Tibial nerve (tissue), 4 donors: ENCODE data around the gene FEM1B. TPM values are rescaled to one million over a fixed set of nuclear protein-coding genes. Genes with fewer than 3 reads are reported as not detected.

Experiments
- DNase-seq, 2 donors: peaks; one replicate each; pipeline ENCODE4 v3.0.0-alpha.2; 2019; ENCODE audit warnings: low spot score in 2 of 2
- H3K27ac ChIP-seq, 4 donors: fragments of 200-600 bp; sonication (generic) in 3 of 4; one replicate each; pipeline ENCODE4 v1.5.1; 2017 to 2019; ENCODE audit warnings: mild to moderate bottlenecking in 1 of 4
- H3K27me3 ChIP-seq, 2 donors: fragments of 200-600 bp; sonication (generic) in 1 of 2; one replicate each; pipeline versions ENCODE4 v1.5.1 to v1.6.0; 2017 to 2019
- H3K36me3 ChIP-seq, 3 donors: fragments of 200-600 bp; sonication (generic); one replicate each; pipeline ENCODE4 v1.5.1; 2018 to 2019
- H3K4me1 ChIP-seq, 4 donors: fragments of 200-600 bp; sonication (generic) in 3 of 4; one replicate each; pipeline ENCODE4 v1.5.1; 2017 to 2019
- H3K4me3 ChIP-seq, 4 donors: fragments of 200-600 bp; sonication (generic) in 3 of 4; one replicate each; pipeline ENCODE4 v1.5.1; 2017 to 2019; ENCODE audit warnings: mild to moderate bottlenecking in 1 of 4, moderate library complexity in 1 of 4
- H3K9me3 ChIP-seq, 4 donors: fragments of 200-600 bp; sonication (generic) in 3 of 4; one replicate each; pipeline ENCODE4 v1.5.1; 2017 to 2019
- CTCF ChIP-seq, 5 experiments: fragments of 200-600 bp in 3 of 5; fragments of 450-650 bp in 2 of 5; sonication (generic) in 3 of 5; IDR thresholded peaks; one replicate each; pipeline ENCODE4 v1.5.1; 2016 to 2019; ENCODE audit warnings: antibody characterized with exemption in 5 of 5, mild to moderate bottlenecking in 3 of 5, moderate library complexity in 2 of 5
- EP300 ChIP-seq, 2 donors: sonication (generic); formaldehyde crosslinking; IDR thresholded peaks; one replicate each; pipeline ENCODE4 v1.6.1; 2017; ENCODE audit warnings: antibody characterized with exemption in 2 of 2, mild to moderate bottlenecking in 1 of 2
- POLR2A ChIP-seq, 2 donors: fragments of 450-650 bp; IDR thresholded peaks; one replicate each; pipeline ENCODE4 v1.6.1; 2017; ENCODE audit warnings: antibody characterized with exemption in 2 of 2, mild to moderate bottlenecking in 2 of 2, moderate library complexity in 2 of 2
- WGBS, 2 donors: methylation state at CpG; one replicate each; pipeline ENCODE4 v1.1.5; 2018; 5-methylcytosine and 5-hydroxymethylcytosine counted together
- total RNA-seq, 4 donors: library from RNA; depleted of rRNA; stranded (reverse); fragments of >200 nt; gene quantifications; one replicate each; pipeline ENCODE4 v1.1.0, GENCODE V29; 2016

Gene FEM1B
- total RNA-seq, 4 donors from 2014 or later: 39.0 to 47.6 (median 39.9) TPM

GRCh38 chr15:68249058-68249713 lies 28.4 kb upstream of the FEM1B start:
- Histone ChIP-seq H3K27me3 (no peaks in the 10 kb centered on the region), H3K4me1 (peaks cover 0 to 9% (median 2%) of the 10 kb centered on the region in 4 donors), H3K9me3 (peaks cover 0 to 12% (median 3%) of the 10 kb centered on the region in 4 donors), H3K4me3 (no peak overlapping the region), H3K36me3 (peaks cover 0 to 5% (median 0%) of the 10 kb centered on the region in 3 donors), H3K27ac (no peak overlapping the region)
- no peak for DNase-seq
- TF ChIP-seq EP300 (IDR thresholded peaks at IDR 0.05): peak; percentile 26 to 34
- no peak for TF ChIP-seq CTCF (IDR thresholded peaks at IDR 0.05)
- 64 to 72% methylated on average over 3 of the region's 3 CpGs for WGBS, 2 donors

GRCh38 chr15:68252925-68253534 lies 24.5 kb upstream of the FEM1B start:
- Histone ChIP-seq H3K36me3 (no peaks in the 10 kb centered on the region), H3K4me1 (peaks cover 0 to 27% (median 12%) of the 10 kb centered on the region in 4 donors), H3K9me3 (no peaks in the 10 kb centered on the region), H3K4me3 (no peak overlapping the region), H3K27me3 (no peaks in the 10 kb centered on the region), H3K27ac (no peak overlapping the region)
- TF ChIP-seq CTCF (IDR thresholded peaks at IDR 0.05) (peak; percentile 79 to 93 (median 86)), POLR2A (IDR thresholded peaks at IDR 0.05) (no peak), EP300 (IDR thresholded peaks at IDR 0.05) (peak in 1 of 2 donors; percentile 28)
- WGBS, 2 donors: 17 to 18% methylated on average over 7 of the region's 7 CpGs
- DNase-seq: peak in 1 of 2 donors; percentile 81

GRCh38 chr15:68256675-68257450 lies 20.7 kb upstream of the FEM1B start:
- peak; percentile 90 to 96 for DNase-seq
- H3K27ac ChIP-seq: peak overlapping the region; percentile 89 to 97 (median 96)
- H3K27me3 ChIP-seq: no peaks in the 10 kb centered on the region
- WGBS, 2 donors: 5 to 10% methylated on average over 29 to 55 of the region's 57 CpGs
- H3K9me3 ChIP-seq: no peaks in the 10 kb centered on the region
- TF ChIP-seq CTCF (IDR thresholded peaks at IDR 0.05) (peak in 2 of 5 experiments; percentile 15 to 40), EP300 (IDR thresholded peaks at IDR 0.05) (peak; percentile 96 to 99), POLR2A (IDR thresholded peaks at IDR 0.05) (peak; percentile 93 to 96)
- H3K4me1 ChIP-seq: peaks cover 0 to 27% (median 12%) of the 10 kb centered on the region in 4 donors
- peak overlapping the region; percentile 43 to 72 (median 64) for H3K4me3 ChIP-seq
- no peaks in the 10 kb centered on the region for H3K36me3 ChIP-seq

GRCh38 chr15:68258692-68259091 lies 18.9 kb upstream of the FEM1B start:
- Histone ChIP-seq H3K27ac (peak overlapping the region in 2 of 4 donors; percentile 42 to 58), H3K9me3 (no peaks in the 10 kb centered on the region), H3K4me1 (peaks cover 0 to 19% (median 10%) of the 10 kb centered on the region in 4 donors), H3K36me3 (no peaks in the 10 kb centered on the region), H3K27me3 (peaks cover 0 to 4% of the 10 kb centered on the region in 2 donors), H3K4me3 (no peak overlapping the region)
- 63 to 76% methylated on average over 4 of the region's 4 CpGs for WGBS, 2 donors
- peak in 1 of 2 donors; percentile 49 for DNase-seq
- TF ChIP-seq POLR2A (IDR thresholded peaks at IDR 0.05): no peak
- no peak for TF ChIP-seq EP300 (IDR thresholded peaks at IDR 0.05)
- no peak for TF ChIP-seq CTCF (IDR thresholded peaks at IDR 0.05)
